SHP77 (cell line): ENCODE measurements around the gene TANK.

Source experiments
- DNase-seq, 2 experiments: peaks; one replicate each; lab custom pipeline; 2025; lab: John Stamatoyannopoulos, UW

Gene TANK

DNA sequence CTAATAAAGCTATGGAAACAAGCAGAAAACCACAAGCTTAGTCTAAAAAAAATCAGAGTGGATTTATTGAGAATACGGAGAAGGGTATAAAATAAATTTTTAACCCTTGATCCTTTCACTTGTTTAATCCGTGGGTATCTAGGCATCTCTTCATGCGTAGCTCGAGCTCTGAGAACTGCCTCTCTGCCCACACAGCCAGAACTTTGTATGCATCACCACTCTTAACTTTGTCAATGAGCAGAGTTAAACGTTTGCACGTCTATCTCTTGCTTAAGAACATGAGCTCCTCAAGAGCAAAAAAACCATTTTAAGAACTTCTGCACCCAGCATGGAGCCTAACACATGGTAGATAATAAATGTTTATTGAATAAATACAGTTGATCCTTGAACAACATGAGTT lies 26.9 kb upstream of the TANK start:
- DNase-seq: no peak

DNA sequence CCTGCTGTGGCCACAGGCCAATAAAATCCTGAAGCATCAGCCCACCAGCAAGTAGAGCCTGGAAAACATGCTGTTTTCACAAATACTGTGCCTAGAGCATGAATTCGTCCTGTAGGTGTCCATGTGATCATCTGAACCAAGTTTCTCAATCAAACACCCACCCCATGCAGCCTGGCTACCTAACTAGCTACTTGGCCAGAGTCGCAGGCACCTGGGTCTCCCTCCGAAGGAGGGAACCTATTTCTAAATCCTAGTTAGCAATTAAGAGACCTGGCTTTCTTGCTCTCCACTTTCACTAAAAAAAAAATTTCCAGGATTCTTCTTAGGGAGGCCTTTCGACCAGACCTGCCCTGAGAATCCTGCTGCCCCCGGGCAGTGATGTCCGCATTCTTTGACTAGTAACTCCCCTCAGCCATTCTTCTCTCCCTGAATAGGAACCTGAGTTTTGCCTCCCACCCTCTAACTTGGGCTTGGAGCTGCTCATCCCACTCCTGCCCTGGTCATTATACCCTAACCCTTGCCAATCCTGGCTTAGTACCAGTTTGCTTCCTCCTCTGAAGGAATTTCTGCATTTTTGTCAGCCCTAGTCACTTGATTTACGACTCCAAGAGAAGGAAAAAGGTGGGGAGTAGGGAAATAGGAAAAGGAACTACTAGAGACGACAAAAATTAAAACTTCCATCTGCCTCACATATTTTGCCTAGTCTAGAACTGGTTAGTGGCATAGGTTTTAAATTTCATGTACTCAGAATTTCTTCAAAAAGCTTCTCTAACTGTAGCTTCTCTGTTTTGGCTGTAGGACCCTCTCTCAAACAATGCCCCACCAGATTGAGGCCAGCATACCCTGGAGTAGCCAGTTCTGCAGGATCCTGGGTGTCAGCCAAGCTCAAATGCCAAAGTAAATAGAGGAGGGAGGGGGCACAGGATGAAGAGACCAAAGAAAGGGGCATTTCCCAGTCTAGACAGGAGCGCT lies 25.4 kb upstream of the TANK start:
- peak in 1 of 2 experiments; percentile 6 for DNase-seq

DNA sequence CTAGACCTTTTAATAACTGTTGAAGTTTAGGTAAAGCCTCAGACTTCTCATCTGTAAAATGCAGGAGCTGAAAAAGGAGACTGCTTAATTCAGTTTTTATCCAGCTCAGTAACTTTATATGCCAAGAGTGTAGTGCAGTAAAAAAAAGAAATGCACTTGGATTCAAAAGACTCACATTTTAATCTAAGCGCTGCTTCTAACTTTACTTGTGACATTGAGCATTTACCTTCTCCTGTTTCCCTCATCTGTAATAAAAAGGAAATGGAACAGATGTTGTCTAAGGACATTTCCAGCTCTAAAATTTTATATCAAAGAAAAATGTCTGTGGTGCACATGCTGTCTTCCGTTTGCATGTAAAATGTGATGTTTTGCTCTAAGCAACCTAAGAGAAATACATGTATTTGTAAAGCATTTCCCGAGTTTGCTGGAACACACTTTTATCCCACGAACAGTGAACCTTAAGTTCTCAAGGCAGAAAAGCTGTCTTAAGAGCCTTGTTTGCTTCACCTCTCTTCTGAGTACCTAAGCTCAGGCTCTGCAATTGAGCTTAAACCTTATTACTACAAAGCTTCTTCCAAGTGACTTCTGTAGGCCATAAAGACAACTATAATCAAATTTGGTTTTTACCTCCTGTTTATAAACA lies 24.2 kb upstream of the TANK start:
- no peak for DNase-seq

DNA sequence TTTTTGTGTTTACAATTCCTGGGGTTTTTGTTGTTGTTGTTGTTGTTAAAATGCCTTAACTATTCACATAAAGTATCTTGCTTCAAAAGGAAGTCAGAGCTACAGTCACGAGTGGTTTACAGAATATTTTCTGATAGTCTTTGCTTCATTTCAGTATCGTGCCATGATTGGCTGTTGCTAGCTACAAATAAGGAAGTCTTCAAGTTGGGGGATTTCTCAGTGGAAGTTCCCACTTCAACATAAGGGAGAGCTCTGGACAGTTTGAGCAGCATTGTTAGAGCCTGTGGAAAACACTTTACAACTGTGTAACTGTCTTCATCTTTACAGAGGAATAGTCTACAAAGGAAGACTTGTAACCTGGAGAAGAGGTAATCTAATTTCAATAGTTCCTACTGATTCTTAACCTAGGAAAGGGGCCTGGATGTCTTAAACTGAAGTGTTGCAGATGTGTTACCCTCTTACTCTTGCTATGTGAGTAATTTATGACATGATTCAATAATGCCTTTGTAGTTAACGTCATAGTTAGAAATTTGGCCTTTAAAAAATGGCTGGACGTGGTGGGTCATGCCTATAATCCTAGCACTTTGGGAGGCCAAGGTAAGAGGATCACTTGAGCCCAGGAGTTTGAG lies 23.4 kb upstream of the TANK start:
- DNase-seq: no peak

DNA sequence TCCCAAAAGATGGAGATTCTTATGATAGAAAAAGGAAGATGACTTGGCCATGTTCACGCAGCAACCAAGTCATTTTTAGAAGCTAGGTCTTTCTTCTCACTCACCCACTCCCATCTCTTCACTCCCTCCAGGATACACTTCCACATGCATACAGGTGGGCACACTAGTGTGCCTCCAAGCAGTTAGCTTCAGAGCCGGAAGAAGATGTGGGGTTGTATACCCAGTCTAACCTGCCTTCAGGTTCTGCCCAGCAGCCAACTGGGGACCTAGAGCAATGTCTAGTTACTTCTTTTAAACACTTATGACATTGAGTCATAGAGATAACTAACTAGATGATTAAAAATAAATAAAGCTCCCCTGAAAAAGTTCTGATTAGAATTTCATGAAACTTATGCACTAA lies 21.8 kb upstream of the TANK start:
- DNase-seq: no peak

DNA sequence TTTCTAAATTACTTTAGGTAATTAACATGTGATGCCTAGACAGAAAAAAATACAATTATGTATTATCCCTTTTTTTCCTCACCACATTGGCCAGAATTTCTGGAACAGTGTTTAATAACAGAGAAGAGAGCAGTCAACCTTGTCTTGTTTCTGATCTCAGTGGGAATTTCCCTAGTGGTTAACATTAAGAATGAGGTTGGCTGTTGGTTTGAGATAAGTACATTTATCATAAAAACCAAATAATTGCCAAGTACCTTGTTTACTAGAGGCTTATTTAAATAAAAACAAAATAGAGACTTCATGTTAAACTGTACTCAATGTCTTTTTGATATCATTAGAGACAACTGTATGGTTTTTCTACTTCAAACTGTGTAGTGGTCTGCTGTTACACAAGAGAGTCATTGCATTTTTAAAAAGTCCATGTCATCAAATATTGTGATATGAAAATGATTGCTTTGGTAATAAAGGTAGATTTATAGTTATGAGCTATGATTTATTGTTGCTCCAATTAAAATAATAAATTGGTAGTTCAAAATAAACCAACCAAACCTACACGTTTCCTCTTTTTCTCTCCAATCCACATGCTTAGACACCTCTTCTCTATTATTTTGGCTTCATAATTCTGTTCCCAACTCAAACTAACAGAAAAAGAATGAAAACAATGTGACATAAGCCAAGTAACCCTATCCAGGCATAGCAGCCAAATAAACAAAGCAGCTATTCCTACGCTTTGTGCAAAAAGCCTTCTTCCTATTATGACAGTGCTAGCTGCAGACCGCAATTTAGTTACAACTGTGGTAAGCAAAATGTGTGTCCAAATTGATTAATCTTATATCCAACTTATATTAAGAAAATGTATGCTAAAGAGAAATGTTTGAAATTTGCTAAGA lies 20.9 kb upstream of the TANK start:
- no peak for DNase-seq

DNA sequence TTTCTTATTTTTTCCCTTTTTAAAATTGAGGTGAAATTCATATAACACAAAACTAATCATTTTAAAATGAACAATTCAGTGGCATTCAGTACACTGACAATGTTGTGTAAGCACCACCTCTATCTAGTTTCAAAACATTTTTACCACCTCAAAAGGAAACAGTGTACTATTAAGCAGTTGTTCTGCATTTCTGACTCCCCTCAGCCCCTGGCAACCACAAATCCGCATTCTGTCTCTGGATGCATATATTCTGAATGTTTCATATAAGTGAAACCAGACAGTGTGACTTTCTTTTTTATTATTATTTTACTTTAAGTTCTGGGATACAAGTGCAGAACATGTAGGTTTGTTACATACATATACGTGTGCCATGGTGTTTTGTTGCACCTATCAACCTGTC lies 19.2 kb upstream of the TANK start:
- DNase-seq: no peak

DNA sequence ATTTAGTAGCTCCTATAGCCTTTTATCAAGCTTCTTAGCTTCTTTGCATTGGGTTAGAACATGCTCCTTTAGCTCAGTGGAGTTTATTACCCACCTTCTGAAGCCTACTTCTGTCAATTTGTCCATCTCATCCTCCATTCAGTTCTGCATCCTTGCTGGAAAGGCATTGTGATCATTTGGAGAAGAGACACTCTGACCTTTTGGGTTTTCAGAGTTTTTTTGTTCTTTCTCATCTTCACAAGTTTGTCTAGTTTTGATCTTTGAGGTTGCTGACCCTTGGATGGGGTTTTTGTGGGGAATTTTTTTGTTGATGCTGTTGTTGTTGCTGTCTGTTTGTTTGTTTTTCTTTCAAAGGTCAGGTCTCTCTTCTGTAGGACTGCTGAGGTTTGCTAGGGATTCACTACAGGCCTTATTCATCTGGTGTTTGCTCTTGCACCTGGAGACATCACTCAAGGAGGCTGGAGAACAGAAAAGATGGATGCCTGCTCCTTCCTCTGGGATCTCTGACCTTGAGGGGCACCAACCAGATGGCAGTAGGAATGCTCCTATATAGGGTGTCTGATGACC lies 13.9 kb upstream of the TANK start:
- DNase-seq: no peak

DNA sequence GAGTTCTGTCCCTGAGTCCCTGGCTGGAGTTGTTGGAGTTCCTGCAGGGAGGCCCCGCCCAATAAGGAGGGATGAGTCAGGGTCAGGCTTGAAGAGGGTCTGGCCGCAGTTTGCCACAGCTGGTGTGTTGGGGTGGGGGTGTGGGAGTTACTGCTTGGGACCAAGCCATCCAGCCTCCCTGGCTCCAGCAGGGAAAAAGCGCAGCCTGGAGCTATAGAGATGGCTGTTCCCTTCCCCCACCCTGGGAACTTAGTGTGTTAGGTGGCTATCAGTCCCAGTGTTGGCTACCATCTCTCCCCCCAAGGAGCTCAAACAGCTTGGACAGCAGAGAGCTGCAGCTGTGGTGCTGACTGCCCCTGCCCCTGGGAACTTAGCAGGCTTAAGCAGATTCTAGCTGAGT lies 13.2 kb upstream of the TANK start:
- no peak for DNase-seq

DNA sequence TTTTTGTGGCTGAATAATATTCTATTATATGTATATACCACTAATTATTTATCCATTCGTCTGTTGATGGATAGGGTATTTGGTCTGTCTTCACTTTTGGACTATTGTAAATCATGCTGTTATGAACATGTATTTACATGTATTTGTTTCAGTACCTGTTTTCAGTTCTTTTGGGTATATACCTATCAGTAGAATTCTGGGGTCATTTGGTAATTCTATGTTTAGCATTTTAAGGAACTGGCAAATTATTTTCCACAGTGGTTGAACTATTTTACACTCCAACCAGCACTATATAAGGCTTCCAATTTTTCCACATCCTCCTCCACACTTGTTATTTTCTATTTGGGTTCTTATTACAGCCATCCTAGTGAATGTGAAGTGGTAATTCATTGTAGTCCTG lies 12.4 kb upstream of the TANK start:
- DNase-seq: no peak

DNA sequence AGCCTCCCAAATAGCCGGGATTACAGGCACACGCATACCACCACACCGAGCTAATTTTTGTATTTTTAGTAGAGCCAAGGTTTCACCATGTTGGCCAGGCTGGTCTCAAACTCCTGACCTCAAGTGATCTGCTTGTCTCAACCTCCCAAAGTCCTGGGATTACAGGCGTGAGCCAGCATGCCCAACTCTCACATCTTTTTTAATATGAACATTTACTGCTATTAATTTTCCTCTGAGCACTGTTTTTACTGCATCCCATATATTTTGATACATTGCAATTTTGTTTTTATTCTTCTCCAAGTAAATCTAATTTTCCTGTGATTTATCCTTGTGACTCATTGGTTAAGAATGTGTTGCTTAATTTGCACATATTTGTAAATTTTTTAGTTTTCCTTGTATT lies 9.5 kb upstream of the TANK start:
- DNase-seq: no peak

DNA sequence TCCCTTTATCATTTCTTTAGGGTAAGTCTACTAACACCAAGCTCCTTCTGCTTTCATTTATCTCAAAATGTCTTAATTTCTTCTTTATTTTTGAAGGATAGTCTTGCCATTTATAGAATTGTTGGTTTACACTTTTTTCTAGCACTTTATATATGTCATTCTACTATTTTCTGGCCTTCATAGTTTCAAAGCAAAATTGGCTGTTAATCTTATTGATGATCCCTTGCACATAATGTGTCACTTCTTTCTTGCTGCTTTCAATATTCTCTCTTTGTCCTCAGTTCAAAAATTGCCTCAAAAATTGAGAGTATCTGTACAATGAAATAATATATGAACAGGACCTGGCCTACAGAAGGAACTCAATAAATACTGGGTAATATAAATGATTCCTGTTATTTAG lies 7.9 kb upstream of the TANK start:
- no peak for DNase-seq

DNA sequence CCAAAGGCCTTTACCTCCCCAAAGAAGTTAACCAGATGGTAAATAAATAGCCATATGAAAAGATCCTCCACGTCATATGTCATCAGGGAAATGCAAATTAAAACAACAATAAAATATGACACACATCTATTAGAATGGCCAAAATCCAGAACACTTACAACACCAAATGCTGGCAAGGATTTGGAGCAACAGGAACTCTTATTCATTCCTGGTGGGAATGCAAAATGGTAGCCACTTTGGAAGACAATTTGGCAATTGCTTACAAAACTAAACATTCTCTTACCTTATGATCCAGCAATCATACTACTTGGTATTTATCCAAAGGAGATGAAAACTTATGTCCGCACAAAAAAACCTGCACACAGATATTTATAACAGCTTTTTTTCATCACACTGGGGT lies 1.3 kb upstream of the TANK start:
- DNase-seq: no peak

DNA sequence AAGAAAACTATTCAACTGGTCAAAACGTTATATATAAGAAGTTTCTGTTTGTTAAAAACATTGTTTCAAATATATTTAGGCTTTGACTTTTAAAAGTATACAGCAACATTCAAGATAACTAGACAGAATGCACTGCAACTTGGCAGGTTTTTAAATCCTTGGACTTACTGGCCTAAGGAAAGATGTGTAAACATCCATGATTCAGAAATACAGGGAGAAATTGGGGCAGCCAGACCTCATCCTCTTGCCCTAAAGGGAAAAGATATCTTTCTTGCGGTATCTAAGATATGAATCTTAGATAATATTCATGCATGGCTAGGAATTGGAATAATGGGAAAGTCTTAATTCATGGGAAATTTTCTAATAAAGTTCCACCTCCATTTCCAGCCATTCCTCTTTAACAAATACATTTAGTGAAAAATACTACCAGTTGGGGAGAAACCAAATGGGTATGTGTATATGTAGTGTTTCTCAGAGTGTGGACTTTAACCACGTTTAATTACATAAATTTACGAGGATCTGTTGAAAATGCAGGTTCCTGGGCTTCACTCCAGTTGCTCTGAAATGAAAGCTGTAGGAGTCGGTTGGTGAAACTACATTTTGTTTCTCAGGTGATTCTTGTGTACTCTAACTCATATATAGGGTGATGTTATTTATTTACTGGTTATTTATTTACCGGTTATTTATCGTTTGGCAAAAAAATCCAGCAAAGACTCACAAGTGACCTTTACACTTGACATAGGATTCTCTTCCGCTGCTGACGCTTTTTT lies 587 bp upstream of the TANK start:
- DNase-seq: no peak

DNA sequence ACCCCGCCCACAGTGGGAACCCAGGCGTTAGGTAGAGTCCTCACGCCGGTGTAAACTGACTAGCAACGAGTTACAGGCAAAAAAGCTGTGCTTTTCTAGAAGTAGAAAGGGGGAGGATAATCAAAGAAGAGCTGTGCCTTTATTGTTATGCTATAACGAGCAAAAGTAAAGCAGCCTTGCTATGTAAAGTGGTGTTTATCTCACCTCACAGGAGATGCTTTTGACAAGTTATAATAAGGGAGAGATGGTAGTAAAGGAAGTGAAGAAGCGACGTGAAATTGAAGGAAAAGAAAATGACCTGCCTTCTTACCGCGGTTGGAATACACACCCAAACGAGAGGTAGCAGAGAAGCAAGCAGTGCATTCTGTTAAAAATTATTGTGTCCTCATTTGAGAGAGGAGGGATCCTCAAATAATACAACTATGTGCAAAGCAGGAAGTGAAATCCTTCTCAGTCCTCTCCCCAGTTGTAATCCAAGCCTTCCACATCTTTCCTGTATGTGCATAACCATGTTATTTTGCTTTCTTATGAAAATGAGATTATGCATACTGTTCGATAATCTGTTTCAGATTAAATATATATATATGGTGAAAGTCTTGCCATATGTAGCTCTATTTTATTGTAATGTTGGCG lies 962 bp downstream of the TANK start:
- no peak for DNase-seq

DNA sequence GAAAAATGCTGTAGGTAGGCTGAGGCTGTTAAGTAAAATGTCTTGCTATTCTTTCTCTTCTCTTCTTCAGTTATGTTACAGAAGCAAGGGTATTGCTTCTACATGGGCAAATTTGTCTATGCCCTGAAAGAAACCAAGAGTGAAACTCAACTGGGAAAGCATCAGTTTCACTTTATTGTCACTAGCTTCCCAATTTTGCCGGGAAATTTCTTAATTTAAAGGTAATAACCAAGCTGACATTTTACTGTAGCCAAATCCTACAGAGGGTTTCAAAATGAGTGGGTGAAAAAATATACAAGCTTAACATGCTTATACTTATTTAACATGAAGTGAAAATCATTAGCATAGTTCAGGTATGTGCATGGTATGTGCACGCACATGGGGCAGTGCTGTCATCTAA lies 3.2 kb downstream of the TANK start:
- no peak for DNase-seq

DNA sequence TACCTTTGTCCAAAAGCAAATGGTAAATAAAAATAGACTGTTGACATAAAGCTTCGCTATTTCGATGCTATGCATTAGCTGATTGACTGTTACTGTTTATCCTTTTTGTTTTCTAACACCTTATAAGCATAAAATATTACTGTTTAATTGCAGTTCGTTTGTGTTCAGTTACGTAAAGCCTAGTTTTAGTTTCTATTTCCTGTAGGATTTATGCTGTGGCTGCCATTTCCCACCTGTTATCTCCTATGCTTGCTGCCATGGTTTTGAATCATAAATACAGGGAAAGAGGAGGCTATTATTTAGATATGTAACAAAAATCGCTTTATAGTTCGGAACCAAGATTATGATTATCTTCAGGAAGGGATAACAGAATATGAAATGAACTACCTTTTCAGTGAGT lies 3.9 kb downstream of the TANK start:
- no peak for DNase-seq

DNA sequence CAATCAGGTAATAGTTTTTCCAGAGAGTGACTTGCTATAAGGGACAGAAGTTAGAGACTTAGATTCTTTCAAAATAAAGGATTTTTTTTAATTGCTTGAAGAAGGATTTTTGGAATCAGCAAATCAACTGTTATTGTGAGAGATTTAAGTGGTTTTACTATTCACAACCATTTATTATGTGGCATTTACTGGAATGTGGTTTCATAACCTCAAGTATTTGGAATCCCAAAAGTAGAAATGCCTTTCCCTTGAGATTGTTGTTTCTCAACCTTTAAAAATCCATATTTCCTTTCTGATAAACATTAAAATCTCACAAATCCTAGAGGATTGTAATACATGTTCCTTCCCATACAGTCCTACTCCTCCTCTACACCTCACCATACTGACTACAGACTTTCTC lies 5.0 kb downstream of the TANK start:
- DNase-seq: no peak

DNA sequence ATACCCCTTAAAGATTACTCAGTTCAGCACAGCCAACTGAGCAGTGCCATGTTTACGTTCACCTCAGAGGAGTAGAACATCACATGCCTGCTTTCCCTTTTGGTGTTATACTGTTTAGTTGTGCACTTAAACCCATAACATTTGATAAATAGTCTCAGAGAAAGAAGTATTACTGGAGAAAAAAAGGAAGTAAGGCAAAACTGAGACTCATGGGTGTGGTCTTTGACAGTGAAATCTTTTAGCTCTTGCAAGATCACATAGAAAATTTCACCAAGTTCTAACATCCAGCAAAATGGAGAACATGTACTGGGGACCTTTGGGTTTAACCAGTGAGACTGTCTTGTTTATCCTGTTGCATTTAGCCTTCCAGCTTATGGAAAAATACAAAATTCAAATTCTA lies 5.6 kb downstream of the TANK start:
- DNase-seq: no peak
